ENCODE results near the gene FGGY.
A peak's percentile ranks its signal among the peaks of the same experiment; 100 is the strongest.

The FGGY gene

GRCh38 chr1:59768792-59769735 is 472.2 kb downstream of the FGGY start:
- DNase-seq (ENCODE audit: low read depth, low spot score): no peak
- Histone ChIP-seq H3K27me3 (ENCODE audit: insufficient read depth, insufficient read length) (no peaks in the 10 kb centered on the region), H3K4me1 (ENCODE audit: insufficient read depth, insufficient read length) (no peaks in the 10 kb centered on the region), H3K4me3 (ENCODE audit: insufficient read length, low read depth) (no peak overlapping the region), H3K9ac (ENCODE audit: insufficient read length, low read depth) (no peak overlapping the region), H3K36me3 (ENCODE audit: insufficient read depth, insufficient read length, low read length) (no peaks in the 10 kb centered on the region), H3K9me3 (ENCODE audit: insufficient read depth, low read length) (no peaks in the 10 kb centered on the region)
- TF ChIP-seq ZNF274 (IDR thresholded peaks at IDR 0.05; ENCODE audit: low read depth, low read length): no peak
- TF ChIP-seq SUZ12 (IDR thresholded peaks at IDR 0.05; ENCODE audit: extremely low read depth, insufficient read depth, insufficient read length): no peak
- no peak for TF ChIP-seq YY1 (IDR thresholded peaks at IDR 0.05; ENCODE audit: insufficient read depth, insufficient read length)

- Histone ChIP-seq H3K4me1 (ENCODE audit: insufficient read depth, insufficient read length) (no peaks in the 10 kb centered on the region), H3K9me3 (ENCODE audit: insufficient read depth, low read length) (no peaks in the 10 kb centered on the region), H3K9ac (ENCODE audit: insufficient read length, low read depth) (no peak overlapping the region), H3K27me3 (ENCODE audit: insufficient read depth, insufficient read length) (no peaks in the 10 kb centered on the region), H3K36me3 (ENCODE audit: insufficient read depth, insufficient read length, low read length) (no peaks in the 10 kb centered on the region), H3K4me3 (ENCODE audit: insufficient read length, low read depth) (no peak overlapping the region)
- no peak for DNase-seq (ENCODE audit: low read depth, low spot score)
- TF ChIP-seq YY1 (IDR thresholded peaks at IDR 0.05; ENCODE audit: insufficient read depth, insufficient read length) (no peak), SUZ12 (IDR thresholded peaks at IDR 0.05; ENCODE audit: extremely low read depth, insufficient read depth, insufficient read length) (no peak)
Observed at GRCh38 chr1:59769736-59770095, 472.8 kb downstream of the FGGY start.

GRCh38 chr1:59771361-59771760 is 474.5 kb downstream of the FGGY start:
- no peak overlapping the region for H3K9ac ChIP-seq (ENCODE audit: insufficient read length, low read depth)
- no peaks in the 10 kb centered on the region for H3K4me1 ChIP-seq (ENCODE audit: insufficient read depth, insufficient read length)
- no peaks in the 10 kb centered on the region for H3K9me3 ChIP-seq (ENCODE audit: insufficient read depth, low read length)
- TF ChIP-seq ZNF274 (IDR thresholded peaks at IDR 0.05; ENCODE audit: low read depth, low read length) (no peak), SUZ12 (IDR thresholded peaks at IDR 0.05; ENCODE audit: extremely low read depth, insufficient read depth, insufficient read length) (no peak), YY1 (IDR thresholded peaks at IDR 0.05; ENCODE audit: insufficient read depth, insufficient read length) (no peak)
- no peak overlapping the region for H3K4me3 ChIP-seq (ENCODE audit: insufficient read length, low read depth)
- no peak for DNase-seq (ENCODE audit: low read depth, low spot score)
- no peaks in the 10 kb centered on the region for H3K27me3 ChIP-seq (ENCODE audit: insufficient read depth, insufficient read length)
- no peaks in the 10 kb centered on the region for H3K36me3 ChIP-seq (ENCODE audit: insufficient read depth, insufficient read length, low read length)

GRCh38 chr1:59775480-59775879 is 478.6 kb downstream of the FGGY start:
- Histone ChIP-seq H3K27me3 (ENCODE audit: insufficient read depth, insufficient read length) (no peaks in the 10 kb centered on the region), H3K4me3 (ENCODE audit: insufficient read length, low read depth) (no peak overlapping the region), H3K9me3 (ENCODE audit: insufficient read depth, low read length) (no peaks in the 10 kb centered on the region), H3K9ac (ENCODE audit: insufficient read length, low read depth) (no peak overlapping the region), H3K4me1 (ENCODE audit: insufficient read depth, insufficient read length) (no peaks in the 10 kb centered on the region), H3K36me3 (ENCODE audit: insufficient read depth, insufficient read length, low read length) (no peaks in the 10 kb centered on the region)
- TF ChIP-seq YY1 (IDR thresholded peaks at IDR 0.05; ENCODE audit: insufficient read depth, insufficient read length) (no peak), ZNF274 (IDR thresholded peaks at IDR 0.05; ENCODE audit: low read depth, low read length) (no peak), SUZ12 (IDR thresholded peaks at IDR 0.05; ENCODE audit: extremely low read depth, insufficient read depth, insufficient read length) (no peak)
- DNase-seq (ENCODE audit: low read depth, low spot score): no peak

GRCh38 chr1:59776960-59777852 is 480.3 kb downstream of the FGGY start:
- DNase-seq (ENCODE audit: low read depth, low spot score): no peak

GRCh38 chr1:59779949-59780348 is 483.1 kb downstream of the FGGY start:
- no peaks in the 10 kb centered on the region for H3K36me3 ChIP-seq (ENCODE audit: insufficient read depth, insufficient read length, low read length)
- no peak overlapping the region for H3K4me3 ChIP-seq (ENCODE audit: insufficient read length, low read depth)
- TF ChIP-seq ZNF274 (IDR thresholded peaks at IDR 0.05; ENCODE audit: low read depth, low read length) (no peak), YY1 (IDR thresholded peaks at IDR 0.05; ENCODE audit: insufficient read depth, insufficient read length) (no peak), SUZ12 (IDR thresholded peaks at IDR 0.05; ENCODE audit: extremely low read depth, insufficient read depth, insufficient read length) (no peak)
- H3K4me1 ChIP-seq (ENCODE audit: insufficient read depth, insufficient read length): no peaks in the 10 kb centered on the region
- H3K9ac ChIP-seq (ENCODE audit: insufficient read length, low read depth): no peak overlapping the region
- H3K9me3 ChIP-seq (ENCODE audit: insufficient read depth, low read length): no peaks in the 10 kb centered on the region
- peak; percentile 16 for DNase-seq (ENCODE audit: low read depth, low spot score)
- no peaks in the 10 kb centered on the region for H3K27me3 ChIP-seq (ENCODE audit: insufficient read depth, insufficient read length)

More at GRCh38 chr1:59776960-59777852, 480.3 kb downstream of the FGGY start:
- Histone ChIP-seq H3K36me3 (ENCODE audit: insufficient read depth, insufficient read length, low read length) (no peaks in the 10 kb centered on the region), H3K9ac (ENCODE audit: insufficient read length, low read depth) (no peak overlapping the region), H3K9me3 (ENCODE audit: insufficient read depth, low read length) (no peaks in the 10 kb centered on the region), H3K4me1 (ENCODE audit: insufficient read depth, insufficient read length) (no peaks in the 10 kb centered on the region), H3K4me3 (ENCODE audit: insufficient read length, low read depth) (no peak overlapping the region), H3K27me3 (ENCODE audit: insufficient read depth, insufficient read length) (no peaks in the 10 kb centered on the region)
- no peak for TF ChIP-seq ZNF274 (IDR thresholded peaks at IDR 0.05; ENCODE audit: low read depth, low read length)
- no peak for TF ChIP-seq YY1 (IDR thresholded peaks at IDR 0.05; ENCODE audit: insufficient read depth, insufficient read length)
- no peak for TF ChIP-seq SUZ12 (IDR thresholded peaks at IDR 0.05; ENCODE audit: extremely low read depth, insufficient read depth, insufficient read length)

- H3K27me3 ChIP-seq (ENCODE audit: insufficient read depth, insufficient read length): no peaks in the 10 kb centered on the region
- H3K4me3 ChIP-seq (ENCODE audit: insufficient read length, low read depth): no peak overlapping the region
- TF ChIP-seq YY1 (IDR thresholded peaks at IDR 0.05; ENCODE audit: insufficient read depth, insufficient read length) (no peak), SUZ12 (IDR thresholded peaks at IDR 0.05; ENCODE audit: extremely low read depth, insufficient read depth, insufficient read length) (no peak), ZNF274 (IDR thresholded peaks at IDR 0.05; ENCODE audit: low read depth, low read length) (no peak)
- no peak for DNase-seq (ENCODE audit: low read depth, low spot score)
- H3K9ac ChIP-seq (ENCODE audit: insufficient read length, low read depth): no peak overlapping the region
- H3K4me1 ChIP-seq (ENCODE audit: insufficient read depth, insufficient read length): no peaks in the 10 kb centered on the region
- no peaks in the 10 kb centered on the region for H3K36me3 ChIP-seq (ENCODE audit: insufficient read depth, insufficient read length, low read length)
- peaks cover 17% of the 10 kb centered on the region for H3K9me3 ChIP-seq (ENCODE audit: insufficient read depth, low read length)
Observed at GRCh38 chr1:59788825-59789224, 491.9 kb downstream of the FGGY start.

All from NT2/D1 (cell line).